Neural cell (in vitro differentiated cells): ENCODE data around the gene MEF2A. TPM values are rescaled to one million over a fixed set of nuclear protein-coding genes. Genes with fewer than 3 reads are reported as not detected.

Experiments used
- H2AFZ ChIP-seq: fragments of 200-600, 300-800 bp; sonication (generic), shearing (Covaris generic); 2 replicates; pipeline ENCODE4 v1.6.0; 2014; ENCODE audit warnings: low read depth, mild to moderate bottlenecking, antibody characterized with exemption, low read length, moderate library complexity
- H3F3A ChIP-seq: fragments of 200-600 bp; shearing (Covaris generic); 2 replicates; pipeline ENCODE4 v1.6.1; 2016; ENCODE audit warnings: mild to moderate bottlenecking, moderate library complexity, mixed read lengths, antibody characterized with exemption, low read length; ENCODE audit not compliant: insufficient read depth, poor library complexity, severe bottlenecking
- H3K27ac ChIP-seq: fragments of 200-600, 300-800 bp; sonication (generic), shearing (Covaris generic); 2 replicates; pipeline ENCODE4 v1.5.1; 2014; ENCODE audit warnings: mild to moderate bottlenecking, low read length, moderate library complexity
- H3K27me3 ChIP-seq: fragments of 300-800, 200-600 bp; sonication (generic), shearing (Covaris generic); 2 replicates; pipeline ENCODE4 v1.6.0; 2014; ENCODE audit warnings: mild to moderate bottlenecking, low read depth, low read length, moderate library complexity; ENCODE audit not compliant: insufficient read depth
- H3K36me3 ChIP-seq: fragments of 300-800, 200-600 bp; sonication (generic), shearing (Covaris generic); 2 replicates; pipeline ENCODE4 v1.5.1; 2014; ENCODE audit warnings: mild to moderate bottlenecking, antibody characterized with exemption, low read length, moderate library complexity; ENCODE audit not compliant: insufficient read depth
- H3K4me2 ChIP-seq: fragments of 300-800, 200-600 bp; sonication (generic), shearing (Covaris generic); 2 replicates; pipeline ENCODE4 v1.6.0; 2014; ENCODE audit warnings: mild to moderate bottlenecking, low read length
- H3K4me3 ChIP-seq: fragments of 300-800, 200-600 bp; sonication (generic), shearing (Covaris generic); 2 replicates; pipeline ENCODE4 v1.5.1; 2014; ENCODE audit warnings: mild to moderate bottlenecking, low read length, moderate library complexity
- H3K79me2 ChIP-seq: fragments of 200-600 bp; shearing (Covaris generic); replicated peaks from 2 replicates; pipeline ENCODE4 v1.6.0; 2014; ENCODE audit warnings: mild to moderate bottlenecking, low read length, moderate library complexity; ENCODE audit not compliant: insufficient read depth
- H3K9ac ChIP-seq: fragments of 300-800, 200-600 bp; sonication (generic), shearing (Covaris generic); 2 replicates; pipeline ENCODE4 v1.6.1; 2016; ENCODE audit warnings: mild to moderate bottlenecking, low read length, mixed read lengths
- H3K9me2 ChIP-seq: fragments of 200-600 bp; shearing (Covaris generic); 2 replicates; pipeline ENCODE4 v1.6.1; 2016; ENCODE audit warnings: mild to moderate bottlenecking, low read length, mixed read lengths; ENCODE audit not compliant: insufficient read depth
- H3K9me3 ChIP-seq: fragments of 200-600, 300-800 bp; sonication (generic), shearing (Covaris generic); 2 replicates; pipeline ENCODE4 v1.6.1; 2016; ENCODE audit warnings: mild to moderate bottlenecking, mixed run types, low read length, moderate library complexity, mixed read lengths
- H4K20me1 ChIP-seq: fragments of 200-600 bp; shearing (Covaris generic); 2 replicates; pipeline ENCODE4 v1.6.1; 2016; ENCODE audit warnings: mild to moderate bottlenecking, mixed run types; ENCODE audit not compliant: insufficient read depth
- CTCF ChIP-seq: fragments of 450-650 bp; IDR thresholded peaks from 2 replicates; pipeline ENCODE4 v1.5.1; 2014; ENCODE audit warnings: antibody characterized with exemption, mild to moderate bottlenecking, moderate library complexity; ENCODE audit not compliant: poor library complexity, severe bottlenecking
- EP300 ChIP-seq: fragments of 450-650 bp; conservative IDR thresholded peaks from 2 replicates; pipeline ENCODE4 v1.6.1; 2014; ENCODE audit warnings: antibody characterized with exemption, mild to moderate bottlenecking, moderate library complexity; ENCODE audit not compliant: poor library complexity, severe bottlenecking
- EZH2 ChIP-seq: fragments of 200-600, 300-800 bp; shearing (Covaris generic), sonication (generic); IDR thresholded peaks from 2 replicates; pipeline ENCODE4 v1.6.1; 2014; ENCODE audit warnings: antibody characterized with exemption, low read length, borderline replicate concordance, mild to moderate bottlenecking; ENCODE audit not compliant: insufficient read depth, poor library complexity, severe bottlenecking
- MXI1 ChIP-seq: fragments of 450-650 bp; conservative IDR thresholded peaks from 2 replicates; pipeline ENCODE4 v1.6.1; 2014; ENCODE audit warnings: antibody characterized with exemption, mild to moderate bottlenecking; ENCODE audit not compliant: poor library complexity, severe bottlenecking
- POLR2AphosphoS5 ChIP-seq: IDR thresholded peaks from 2 replicates; pipeline ENCODE4 v1.6.1; 2012
- RAD21 ChIP-seq: fragments of 450-650 bp; conservative IDR thresholded peaks from 2 replicates; pipeline ENCODE4 v1.6.1; 2014; ENCODE audit warnings: antibody characterized with exemption, mild to moderate bottlenecking, moderate library complexity
- REST ChIP-seq: IDR thresholded peaks from 2 replicates; pipeline ENCODE4 v1.6.1; 2012; ENCODE audit warnings: borderline replicate concordance
- SMC3 ChIP-seq: fragments of 450-650 bp; conservative IDR thresholded peaks from 2 replicates; pipeline ENCODE4 v1.6.1; 2014; ENCODE audit warnings: antibody characterized with exemption, mild to moderate bottlenecking, moderate library complexity; ENCODE audit not compliant: poor library complexity
- TAF1 ChIP-seq: IDR thresholded peaks from 2 replicates; pipeline ENCODE4 v1.6.1; 2012; ENCODE audit warnings: low read depth
- polyA plus RNA-seq: library from polyadenylated mRNA; depleted of rRNA; stranded (reverse); fragments of >200 nt; gene quantifications from 2 replicates; pipeline ENCODE4 v1.2.3, GENCODE V29; 2014

MEF2A gene
- polyA plus RNA-seq, 1 donor from 2014 or later: 32.2 TPM

- H3K9me3 ChIP-seq: no peaks in the 10 kb centered on the region
- H3K9ac ChIP-seq: no peak overlapping the region
- no peaks in the 10 kb centered on the region for H3F3A ChIP-seq
- no peak overlapping the region for H3K27ac ChIP-seq
- H3K9me2 ChIP-seq: no peaks in the 10 kb centered on the region
- no peak for TF ChIP-seq RAD21
- no peak for TF ChIP-seq TAF1
- TF ChIP-seq CTCF: no peak
- no peak for TF ChIP-seq POLR2AphosphoS5
- TF ChIP-seq REST: no peak
- TF ChIP-seq EZH2: no peak
- TF ChIP-seq SMC3: no peak
- TF ChIP-seq EP300: no peak
- TF ChIP-seq MXI1: no peak
- no peaks in the 10 kb centered on the region for H4K20me1 ChIP-seq
- H3K4me2 ChIP-seq: no peak overlapping the region
- no peak overlapping the region for H2AFZ ChIP-seq
- H3K36me3 ChIP-seq: no peaks in the 10 kb centered on the region
- no peak overlapping the region for H3K4me3 ChIP-seq
- H3K79me2 ChIP-seq: peaks cover 9% of the 10 kb centered on the region
- no peaks in the 10 kb centered on the region for H3K27me3 ChIP-seq
Measured at GRCh38 chr15:99615460-99615859, 49.7 kb downstream of the MEF2A start.

GRCh38 chr15:99616129-99616528 lies 50.3 kb downstream of the MEF2A start:
- Histone ChIP-seq H3K79me2 (peaks cover 9% of the 10 kb centered on the region), H4K20me1 (no peaks in the 10 kb centered on the region), H3K4me3 (no peak overlapping the region)

More at GRCh38 chr15:99616129-99616528, 50.3 kb downstream of the MEF2A start:
- no peaks in the 10 kb centered on the region for H3K9me3 ChIP-seq
- H2AFZ ChIP-seq: no peak overlapping the region
- H3K36me3 ChIP-seq: no peaks in the 10 kb centered on the region
- TF ChIP-seq SMC3 (no peak), RAD21 (no peak), REST (no peak), CTCF (no peak), POLR2AphosphoS5 (no peak), TAF1 (no peak), MXI1 (no peak), EP300 (no peak), EZH2 (no peak)
- H3F3A ChIP-seq: no peaks in the 10 kb centered on the region
- H3K27me3 ChIP-seq: no peaks in the 10 kb centered on the region
- no peaks in the 10 kb centered on the region for H3K9me2 ChIP-seq
- no peak overlapping the region for H3K27ac ChIP-seq
- H3K9ac ChIP-seq: no peak overlapping the region
- H3K4me2 ChIP-seq: no peak overlapping the region
